GM18526 (cell line): Measurements from ENCODE around the gene CST3.

Experiments
- POLR2A ChIP-seq: IDR thresholded peaks from 3 replicates; pipeline ENCODE4 v1.6.1; 2011; ENCODE audit not compliant: insufficient read length; ENCODE audit errors: extremely low read depth

Gene CST3

GRCh38 chr20:23637282-23638221 is at the start of gene CST3:
TSS of gene CST3 (minus strand) at chr20:23637955. CDS start at chr20:23637862, 93 bp downstream.
- peak; percentile 68 for TF ChIP-seq POLR2A

GRCh38 chr20:23686046-23686750 is 48.4 kb upstream of the CST3 start:
- TF ChIP-seq POLR2A, result no peak

GRCh38 chr20:23684261-23684660 is 46.5 kb upstream of the CST3 start:
- TF ChIP-seq POLR2A, result no peak

- no peak for TF ChIP-seq POLR2A
Observed at GRCh38 chr20:23683807-23684206, 46.1 kb upstream of the CST3 start.

GRCh38 chr20:23683281-23683680 is 45.5 kb upstream of the CST3 start:
- no peak for TF ChIP-seq POLR2A

GRCh38 chr20:23680146-23680545 is 42.4 kb upstream of the CST3 start:
- TF ChIP-seq POLR2A, result no peak

GRCh38 chr20:23679133-23680092 is 41.7 kb upstream of the CST3 start:
- no peak for TF ChIP-seq POLR2A

GRCh38 chr20:23673209-23673608 is 35.5 kb upstream of the CST3 start:
- no peak for TF ChIP-seq POLR2A

GRCh38 chr20:23672158-23672557 is 34.4 kb upstream of the CST3 start:
- TF ChIP-seq POLR2A, result no peak

- no peak for TF ChIP-seq POLR2A
Observed at GRCh38 chr20:23671479-23671878, 33.7 kb upstream of the CST3 start.

GRCh38 chr20:23670361-23670760 is 32.6 kb upstream of the CST3 start:
- TF ChIP-seq POLR2A, result no peak

GRCh38 chr20:23669866-23670265 is 32.1 kb upstream of the CST3 start:
- no peak for TF ChIP-seq POLR2A

- no peak for TF ChIP-seq POLR2A
Observed at GRCh38 chr20:23669327-23669726, 31.6 kb upstream of the CST3 start.

- no peak for TF ChIP-seq POLR2A
Observed at GRCh38 chr20:23668477-23668951, 30.8 kb upstream of the CST3 start.

- TF ChIP-seq POLR2A, result no peak
Observed at GRCh38 chr20:23667666-23668065, 29.9 kb upstream of the CST3 start.
